ENCODE data around the gene MCAM.

- TF ChIP-seq GATA3 (IDR thresholded peaks at IDR 0.05; ENCODE audit: low read depth, low read length) (no peak), GATA2 (IDR thresholded peaks at IDR 0.05; ENCODE audit: low read depth, low read length) (no peak)
These were observed 53.5 kb downstream of the MCAM start for GRCh38 chr11:119263352-119263940.

Measured in SH-SY5Y (cell line).